G401.6 (cell line): ENCODE data around the gene ZNF391.
"Not testable (repeated sequence)": the region's sequence is repeated elsewhere in the genome, so short reads cannot be mapped to it uniquely, and the experiment has no call there.

ENCODE experiments used
- FAIRE-seq: peaks from 2 replicates; lab custom pipeline; 2012; peaks lifted over from hg19 to GRCh38; lab: Jason Lieb, UNC

ZNF391 gene

DNA sequence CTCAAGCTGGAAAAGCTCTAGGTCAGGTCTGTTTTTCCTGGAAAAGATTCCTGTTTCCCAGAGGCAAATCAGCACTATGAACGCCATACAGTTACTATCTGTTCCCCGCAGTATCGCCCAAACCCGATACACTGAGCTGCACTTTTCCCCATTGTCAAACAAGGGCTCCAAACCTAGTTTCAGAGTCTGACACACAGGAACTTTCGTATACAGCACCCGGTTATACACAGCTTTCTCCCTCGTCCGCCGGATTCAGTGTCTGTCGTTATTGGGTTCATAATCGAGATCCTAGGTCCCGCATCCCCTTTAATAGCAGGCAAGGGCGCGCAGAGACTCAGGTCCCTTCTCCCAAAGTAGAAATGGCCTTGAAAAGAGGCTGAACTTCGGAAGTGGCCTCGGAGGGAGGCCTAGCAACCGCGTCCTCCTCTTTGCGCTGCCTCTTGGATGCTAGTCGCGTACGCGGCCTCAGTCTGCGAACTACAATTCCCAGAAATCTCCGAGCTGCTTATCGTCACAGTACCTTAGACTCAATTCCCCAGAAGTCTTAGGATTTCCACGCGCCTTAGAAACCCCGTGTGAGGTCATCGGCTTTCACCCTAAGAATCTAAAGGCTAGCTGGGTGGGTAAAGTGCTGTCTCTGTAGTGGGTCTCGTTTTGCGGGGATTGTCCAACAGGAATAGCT is 34.2 kb downstream of the ZNF391 start:
- no peak for FAIRE-seq

DNA sequence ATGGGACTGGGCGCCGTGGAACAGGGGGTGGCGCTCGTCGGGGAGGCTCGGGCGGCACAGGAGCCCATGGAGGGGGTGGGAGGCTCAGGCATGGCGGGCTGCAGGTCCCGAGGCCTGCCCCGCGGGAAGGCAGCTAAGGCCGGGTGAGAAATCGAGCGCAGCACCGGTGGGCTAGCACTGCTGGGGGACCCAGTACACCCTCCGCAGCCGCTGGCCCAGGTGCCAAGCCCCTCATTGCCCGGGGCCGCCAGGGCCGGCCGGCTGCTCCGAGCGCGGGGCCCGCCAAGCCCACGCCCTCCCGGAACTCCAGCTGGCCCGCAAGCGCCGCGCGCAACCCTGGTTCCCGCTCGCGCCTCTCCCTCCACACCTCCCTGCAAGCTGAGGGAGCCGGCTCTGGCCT is 36.3 kb downstream of the ZNF391 start:
- FAIRE-seq: not testable (repeated sequence)

DNA sequence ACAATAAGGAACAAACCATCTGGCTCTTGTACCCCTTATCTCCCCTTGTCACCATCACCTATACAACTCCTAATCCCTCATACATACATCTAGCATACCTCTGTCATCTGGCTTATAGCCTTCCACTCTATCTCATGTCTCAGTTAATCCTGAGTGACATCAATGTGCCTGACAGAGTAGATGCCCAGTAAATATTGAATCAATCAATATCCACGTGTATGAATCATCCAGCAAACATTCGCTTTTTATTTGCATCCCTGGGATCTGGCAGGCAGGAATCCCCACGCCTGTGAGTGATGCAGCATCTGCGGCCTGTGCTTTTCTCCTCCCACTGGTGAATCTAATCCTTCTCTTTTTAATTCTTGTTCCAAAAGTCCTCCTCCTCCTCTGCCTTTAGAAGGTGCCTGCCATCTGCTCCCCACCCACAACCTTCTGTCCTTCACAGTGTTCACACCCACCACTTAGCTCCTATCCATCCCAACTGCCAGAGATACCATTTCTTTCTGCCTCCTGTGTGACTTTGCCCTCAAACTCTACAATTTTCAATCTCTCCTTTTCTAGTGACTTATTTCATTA is 37.6 kb downstream of the ZNF391 start:
- no peak for FAIRE-seq

DNA sequence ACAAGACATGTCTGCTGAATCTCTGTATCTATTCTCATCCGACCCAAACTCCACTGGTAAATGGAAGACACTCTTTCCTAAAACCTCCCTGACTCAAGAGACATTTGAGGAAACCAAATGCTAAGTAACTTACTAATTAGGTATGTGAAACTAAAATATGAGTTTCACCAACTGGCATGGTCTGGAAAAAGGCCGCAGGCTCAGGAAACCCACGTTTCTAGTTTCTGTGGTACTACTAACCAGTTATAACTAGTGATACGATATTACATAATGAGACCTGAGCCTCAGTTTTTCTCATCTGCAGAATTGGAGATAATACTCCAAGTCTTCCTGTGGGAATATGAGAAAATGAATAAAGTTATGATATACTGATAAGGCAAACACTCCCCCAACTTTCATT is 39.9 kb downstream of the ZNF391 start:
- FAIRE-seq: no peak

DNA sequence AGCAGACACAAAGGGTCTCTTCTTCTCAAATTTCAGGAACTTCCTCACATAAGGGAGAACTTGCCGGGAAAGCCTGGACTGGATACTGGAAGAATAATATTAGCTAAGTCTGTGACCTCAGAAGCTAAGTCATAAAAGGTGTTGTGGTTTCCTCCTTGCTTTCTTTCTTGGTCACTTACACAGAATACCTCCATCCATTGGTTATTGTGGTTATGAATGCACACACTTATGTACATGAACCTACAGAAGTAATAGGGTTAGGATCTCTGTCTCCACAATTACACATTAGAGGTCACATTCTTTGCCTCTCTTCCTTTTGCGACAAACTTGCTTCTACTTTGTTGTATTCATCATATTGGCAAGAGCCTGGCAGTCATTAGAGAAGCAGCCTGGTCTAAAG is 40.4 kb downstream of the ZNF391 start:
- no peak for FAIRE-seq

DNA sequence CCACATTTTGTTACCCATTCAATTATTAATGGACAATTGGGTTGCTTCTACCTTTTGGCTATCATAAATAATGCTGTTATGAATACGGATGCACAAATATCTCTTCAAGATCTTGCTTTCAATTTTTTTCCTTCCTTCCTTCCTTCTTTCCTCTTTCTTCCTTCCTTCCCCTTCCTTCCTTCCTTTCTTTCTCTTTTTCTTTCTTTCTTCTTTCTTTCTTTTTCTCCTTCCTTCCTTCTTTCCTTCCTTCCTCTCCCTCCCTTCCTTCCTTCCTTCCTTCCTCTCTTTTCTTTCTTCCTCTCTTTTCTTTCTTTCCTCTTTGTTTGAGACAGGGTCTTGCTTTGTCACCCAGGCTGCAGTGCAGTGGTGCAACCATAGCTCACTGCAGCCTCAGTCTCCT is 45.2 kb downstream of the ZNF391 start:
- FAIRE-seq: no peak

DNA sequence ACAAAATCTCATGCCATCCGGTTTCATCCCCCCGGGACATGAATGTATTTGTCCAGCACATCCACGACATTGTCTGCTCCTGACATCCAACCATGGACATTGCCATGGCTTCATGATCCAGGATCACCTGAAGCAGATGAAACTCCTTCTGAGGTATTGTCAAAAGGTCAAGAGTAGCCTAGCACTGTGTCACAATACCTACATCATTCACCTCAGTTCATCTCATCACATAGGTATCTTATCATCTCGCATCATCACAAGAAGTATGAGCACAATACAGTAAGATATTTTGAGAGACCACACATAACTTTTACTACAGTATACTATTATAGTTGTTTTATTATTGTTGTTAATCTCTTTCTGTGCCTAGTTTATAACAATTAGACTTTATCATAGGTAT is 50.8 kb downstream of the ZNF391 start:
- no peak for FAIRE-seq

DNA sequence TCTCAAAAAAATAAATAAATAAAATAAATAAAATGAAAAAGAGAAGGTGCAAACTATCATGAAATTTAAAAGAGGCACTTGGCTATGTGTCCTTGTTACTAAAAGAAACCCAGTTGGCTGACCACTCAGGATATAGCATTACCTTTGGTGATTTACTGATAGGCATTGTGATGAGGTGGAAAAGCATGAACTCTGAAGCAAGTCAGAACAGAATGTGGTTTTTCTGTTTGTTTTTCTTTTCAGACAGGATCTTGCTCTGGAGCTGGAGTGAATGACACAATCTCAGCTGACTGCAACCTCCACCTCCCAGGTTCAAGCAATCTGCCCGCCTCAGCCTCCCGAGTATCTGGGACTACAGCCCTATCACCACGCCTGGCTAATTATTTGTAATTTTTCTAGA is 52.4 kb downstream of the ZNF391 start:
- FAIRE-seq: no peak

DNA sequence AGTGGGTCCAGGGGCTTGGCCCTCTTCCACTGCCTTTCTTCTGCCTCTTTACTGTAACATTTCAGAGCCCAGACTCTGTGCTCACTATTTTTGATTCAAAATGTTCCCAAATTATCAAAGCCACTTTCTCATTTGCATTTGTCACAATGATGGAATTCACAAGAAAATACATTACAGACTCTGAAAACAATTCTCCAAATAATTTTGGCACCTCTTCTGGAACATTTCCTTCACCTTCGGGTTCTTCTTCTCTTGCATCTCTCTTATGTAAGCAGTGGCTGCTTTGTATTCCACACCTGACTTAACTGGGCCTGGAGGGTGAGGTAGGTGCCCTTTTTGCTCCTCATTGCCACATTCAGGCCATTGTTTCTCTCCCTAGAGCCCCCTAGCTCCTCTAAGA is 54.4 kb downstream of the ZNF391 start:
- no peak for FAIRE-seq

DNA sequence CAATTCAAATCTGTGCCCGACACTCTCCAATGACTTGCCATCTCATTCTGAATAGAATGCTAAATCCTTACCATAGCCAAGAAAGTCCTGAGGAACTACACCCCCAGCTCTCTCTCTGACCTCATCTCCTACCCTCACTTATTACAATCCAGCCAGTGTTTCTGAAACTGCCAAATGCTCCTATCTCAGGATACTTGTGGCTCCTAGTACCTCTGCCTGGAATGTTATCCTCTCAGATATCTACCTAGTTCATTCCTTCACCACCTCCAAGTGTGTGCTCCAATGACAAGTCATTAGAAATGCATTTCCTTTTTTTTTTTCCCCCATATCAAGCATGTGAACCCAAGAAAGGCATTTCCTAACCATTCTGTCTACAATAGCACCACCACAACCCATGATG is 59.9 kb downstream of the ZNF391 start:
- no peak for FAIRE-seq

DNA sequence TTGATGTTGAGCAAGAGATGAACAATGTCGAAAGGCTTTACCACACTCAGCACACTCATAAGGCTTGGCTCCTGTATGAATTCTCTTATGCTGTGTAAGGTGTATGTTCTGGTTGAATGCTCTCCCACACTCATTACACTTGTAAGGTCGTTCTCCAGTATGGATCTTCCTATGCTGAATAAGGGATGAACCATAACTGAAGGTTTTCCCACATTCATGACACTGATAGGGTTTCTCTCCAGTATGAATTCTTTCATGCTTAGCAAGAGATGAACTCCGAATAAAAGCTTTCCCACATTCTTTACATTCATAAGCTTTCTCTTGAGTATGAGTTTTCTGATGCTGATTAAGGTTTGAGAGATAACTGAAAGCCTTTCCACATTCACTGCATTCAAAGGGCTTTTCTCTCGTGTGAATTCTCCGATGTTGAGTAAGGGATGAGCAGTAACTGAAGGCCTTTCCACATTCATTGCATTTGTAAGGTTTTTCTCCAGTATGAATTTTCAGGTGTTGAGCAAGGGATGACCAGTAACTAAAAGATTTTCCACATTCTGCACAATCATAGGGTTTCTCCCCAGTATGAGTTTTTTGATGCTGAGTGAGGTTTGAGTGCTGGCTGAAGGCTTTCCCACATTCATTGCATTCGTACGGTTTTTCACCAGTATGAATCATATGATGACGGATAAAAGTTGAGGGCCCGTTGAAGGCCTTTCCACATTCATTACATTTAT is 63.3 kb downstream of the ZNF391 start:
- no peak for FAIRE-seq

DNA sequence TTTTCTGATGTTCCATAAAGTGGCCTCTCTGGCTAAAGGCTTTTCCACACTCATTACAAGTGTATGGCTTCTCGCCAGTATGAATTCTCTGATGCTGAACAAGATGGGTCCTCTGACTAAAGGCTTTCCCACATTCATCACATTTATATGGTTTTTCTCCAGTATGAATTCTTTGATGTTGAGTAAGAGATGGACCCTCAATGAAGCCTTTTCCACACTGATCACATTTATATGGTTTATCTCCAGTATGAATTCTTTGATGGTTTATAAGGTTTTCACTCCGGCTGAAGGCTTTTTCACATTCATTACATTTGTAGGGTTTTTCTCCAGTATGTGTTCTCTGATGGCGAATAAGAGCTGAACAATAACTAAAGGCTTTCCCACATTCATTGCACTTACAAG is 63.9 kb downstream of the ZNF391 start:
- FAIRE-seq: no peak
